ENCODE results near the gene CCR4. TPM values are rescaled to one million over a fixed set of nuclear protein-coding genes. Genes with fewer than 3 reads are reported as not detected.
"Not testable (repeated sequence)": the region's sequence is repeated elsewhere in the genome, so short reads cannot be mapped to it uniquely, and the experiment has no call there.

Gene CCR4
- total and polyA plus RNA-seq, 9 of the 15 experiments (the other 6 are each of a cell fraction or from before 2014, with no cell fraction given): 0.04 to 0.47 (median 0.25) TPM; not detected in 1

- TF ChIP-seq L3MBTL2 (IDR thresholded peaks at IDR 0.05) (no peak), HOXB6 (CRISPR knock-in tag; IDR thresholded peaks at IDR 0.05; ENCODE audit: borderline replicate concordance) (no peak)
- TF ChIP-seq, protein P1, sequence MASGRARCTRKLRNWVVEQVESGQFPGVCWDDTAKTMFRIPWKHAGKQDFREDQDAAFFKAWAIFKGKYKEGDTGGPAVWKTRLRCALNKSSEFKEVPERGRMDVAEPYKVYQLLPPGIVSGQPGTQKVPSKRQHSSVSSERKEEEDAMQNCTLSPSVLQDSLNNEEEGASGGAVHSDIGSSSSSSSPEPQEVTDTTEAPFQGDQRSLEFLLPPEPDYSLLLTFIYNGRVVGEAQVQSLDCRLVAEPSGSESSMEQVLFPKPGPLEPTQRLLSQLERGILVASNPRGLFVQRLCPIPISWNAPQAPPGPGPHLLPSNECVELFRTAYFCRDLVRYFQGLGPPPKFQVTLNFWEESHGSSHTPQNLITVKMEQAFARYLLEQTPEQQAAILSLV (tag; IDR thresholded peaks at IDR 0.05): no peak
Observed at GRCh38 chr3:32930161-32930560, 21.3 kb upstream of the CCR4 start (continued).

DNA sequence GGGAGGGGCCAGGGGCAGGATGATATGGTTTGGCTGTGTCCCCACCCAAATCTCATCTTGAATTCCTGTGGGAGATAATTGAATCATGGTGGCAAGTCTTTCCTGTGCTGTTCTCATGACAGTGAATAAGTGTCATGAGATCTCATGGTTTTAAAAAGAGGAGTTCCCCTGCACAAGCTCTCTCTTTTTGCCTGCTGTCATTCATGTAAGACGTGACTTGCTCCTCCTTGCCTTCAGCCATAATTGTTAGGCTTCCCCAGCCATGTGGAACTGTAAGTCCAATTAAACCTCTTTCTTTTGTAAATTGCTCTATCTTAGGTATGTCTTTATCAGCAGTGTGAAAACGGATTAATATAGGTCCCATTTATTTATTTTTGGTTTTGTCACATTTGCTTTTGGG lies 20.2 kb upstream of the CCR4 start:
- H3K79me2 ChIP-seq (ENCODE audit: control insufficient read depth, insufficient read depth, low read length); H3K4me1 ChIP-seq (replicated peaks in 1 of 2; ENCODE audit: control insufficient read depth in 2 of 2, insufficient read depth in 2 of 2, low read length in 2 of 2); H3K9me3 ChIP-seq (replicated peaks; ENCODE audit: control insufficient read depth, insufficient read depth, low read depth, low read length); BruUV-seq (replicated peaks); H3K4me3 ChIP-seq; CTCF ChIA-PET (ENCODE audit: low intra/inter-chr PET ratio); H3K4me2 ChIP-seq (ENCODE audit: insufficient read depth, low read length); H3K27ac ChIP-seq (ENCODE audit: extremely low read depth, low read depth, low read length); POLR2A ChIA-PET; H3K27me3 ChIP-seq (ENCODE audit: control insufficient read depth in 2 of 2, insufficient read depth in 2 of 2, low read length in 2 of 2); H3K9me1 ChIP-seq (ENCODE audit: control insufficient read depth, insufficient read depth, low read length); H3K9ac ChIP-seq (ENCODE audit: insufficient read depth in 1 of 2, low read depth in 2 of 2, low read length in 2 of 2); H4K20me1 ChIP-seq (replicated peaks; ENCODE audit: control insufficient read depth, insufficient read depth, low read length); DNase-seq (ENCODE audit: extremely low read depth in 1 of 4, low spot score in 3 of 4); FAIRE-seq; H2AFZ ChIP-seq (ENCODE audit: low read depth, low read length); ATAC-seq; H3K36me3 ChIP-seq (ENCODE audit: control insufficient read depth, insufficient read depth, low read length): not testable (repeated sequence)
- intact Hi-C loops (cut with micrococcal nuclease) (loop anchor here (5.0 to 10.0 kb wide), 2 partner anchors 149 to 266 kb away; no protein-coding TSS in a partner anchor), in situ Hi-C loops (cut with MboI) (loop anchor here (5.0 kb wide), 1 partner anchor 424 kb away; no protein-coding TSS in a partner anchor)
- TF ChIP-seq ZNF431 (CRISPR knock-in tag; IDR thresholded peaks at IDR 0.05): peak; percentile 91
- WGBS (ENCODE audit: insufficient coverage, low coverage, missing lambda C conversion rate): 3% methylated on average over 2 of the region's 2 CpGs

All from K562 (cell line).